ENCODE data around the gene PAGE5.

The PAGE5 gene, protein sequence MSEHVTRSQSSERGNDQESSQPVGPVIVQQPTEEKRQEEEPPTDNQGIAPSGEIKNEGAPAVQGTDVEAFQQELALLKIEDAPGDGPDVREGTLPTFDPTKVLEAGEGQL

DNA sequence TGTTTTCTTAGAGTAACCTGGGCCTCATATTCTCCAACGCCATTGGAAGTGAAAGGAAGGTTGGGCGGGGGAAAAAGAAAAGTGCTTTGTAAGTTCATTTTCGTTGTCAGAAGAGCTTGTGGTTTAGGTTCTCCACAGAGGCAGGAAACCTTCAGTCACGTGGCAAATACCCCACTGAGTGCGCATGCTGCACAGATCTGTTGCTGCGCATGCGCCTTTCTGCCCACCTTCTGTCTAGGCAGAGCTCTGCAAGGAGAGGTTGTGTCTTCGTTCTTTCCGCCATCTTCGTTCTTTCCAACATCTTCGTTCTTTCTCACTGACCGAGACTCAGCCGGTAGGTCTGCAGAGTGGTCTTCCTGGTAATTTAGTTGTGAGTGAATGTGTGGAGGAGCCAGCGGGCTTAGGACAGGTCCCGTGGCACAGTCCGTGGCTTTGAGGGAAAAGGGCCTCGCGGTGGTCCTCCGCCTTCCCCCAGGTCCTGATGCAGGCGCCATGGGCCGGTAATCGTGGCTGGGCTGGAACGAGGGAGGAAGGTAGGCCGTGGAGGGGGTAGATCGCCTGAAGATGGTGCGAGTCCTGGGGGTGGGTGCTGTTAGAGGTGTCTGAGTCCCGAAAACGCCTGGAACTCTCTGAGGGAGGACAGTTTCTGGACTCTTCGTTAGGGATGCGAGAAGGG lies at the start of gene PAGE5:
TSS of gene PAGE5 (plus strand) at position 228 of the 676 bp plus-strand sequence. CDS start 1,037 bp downstream, outside the sequence.
- DNase-seq (ENCODE audit: low read depth), result no peak

DNA sequence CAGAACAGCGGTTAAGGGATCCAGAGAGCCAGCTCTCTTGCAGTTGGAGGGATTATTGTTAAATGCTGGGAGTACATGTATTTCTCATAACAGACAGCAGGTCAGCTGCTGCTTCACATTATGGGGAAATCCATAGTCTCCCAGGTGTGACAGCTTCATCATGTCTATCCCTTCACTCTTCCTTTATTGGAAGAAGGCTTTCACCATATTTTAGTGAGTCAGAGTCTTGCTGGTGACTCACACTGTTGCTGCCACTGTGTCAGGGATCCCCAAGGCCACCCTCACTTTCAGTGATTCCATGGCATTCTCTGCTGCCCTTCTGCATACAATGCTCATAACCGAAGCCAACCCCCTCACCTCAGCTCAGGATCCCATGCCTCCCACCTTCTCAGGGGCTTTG lies 32.9 kb upstream of the PAGE5 start:
- no peak for DNase-seq (ENCODE audit: low read depth)

DNA sequence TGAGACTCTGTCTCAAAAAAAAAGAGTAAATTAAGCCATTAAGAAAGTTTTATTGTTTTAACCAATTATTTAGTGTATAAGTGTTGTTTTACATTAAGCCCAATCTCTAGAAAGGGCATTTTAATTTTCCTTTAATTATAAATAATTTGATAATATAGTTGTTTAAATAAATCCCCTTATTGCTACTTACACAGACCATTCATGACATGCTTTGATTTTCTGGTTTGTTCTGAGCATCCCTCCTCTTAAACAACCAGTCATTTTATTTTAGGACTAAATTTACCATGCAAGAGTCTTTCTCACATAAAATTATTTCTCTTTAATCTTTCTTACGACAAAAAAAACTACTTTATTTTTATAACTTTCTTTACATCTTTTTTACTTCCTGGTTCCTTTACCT lies 23.5 kb upstream of the PAGE5 start:
- no peak for DNase-seq (ENCODE audit: low read depth)

DNA sequence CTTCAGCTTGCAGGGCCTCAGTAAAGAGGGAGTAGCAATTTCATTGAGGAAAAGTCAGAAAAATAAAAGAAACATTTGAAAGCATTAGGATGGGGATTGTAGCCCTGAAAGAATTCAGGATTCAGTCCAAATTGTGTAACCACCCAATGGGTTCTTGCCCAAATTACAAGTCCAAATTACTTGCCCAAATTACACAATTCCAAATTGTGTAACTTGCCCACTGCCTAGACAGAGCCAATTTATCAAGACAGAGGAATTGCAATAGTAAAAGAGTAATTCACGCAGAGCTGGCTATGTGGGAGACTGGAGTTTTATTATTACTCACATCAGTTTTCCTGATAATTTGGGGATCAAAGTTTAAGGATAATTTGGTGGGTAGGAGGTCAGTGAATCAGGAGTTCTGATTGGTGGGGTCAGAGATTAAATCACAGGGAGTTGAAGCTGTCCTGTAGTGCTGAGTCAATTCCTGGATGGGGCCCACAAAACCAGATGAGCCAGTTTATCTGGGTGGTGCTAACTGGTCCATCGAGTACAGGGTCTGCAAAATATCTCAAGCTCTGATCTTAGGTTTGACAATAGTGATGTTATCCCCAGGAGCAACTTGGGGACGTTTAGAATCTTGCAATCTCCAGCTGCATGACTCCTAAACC lies 18.1 kb upstream of the PAGE5 start:
- no peak for DNase-seq (ENCODE audit: low read depth)

DNA sequence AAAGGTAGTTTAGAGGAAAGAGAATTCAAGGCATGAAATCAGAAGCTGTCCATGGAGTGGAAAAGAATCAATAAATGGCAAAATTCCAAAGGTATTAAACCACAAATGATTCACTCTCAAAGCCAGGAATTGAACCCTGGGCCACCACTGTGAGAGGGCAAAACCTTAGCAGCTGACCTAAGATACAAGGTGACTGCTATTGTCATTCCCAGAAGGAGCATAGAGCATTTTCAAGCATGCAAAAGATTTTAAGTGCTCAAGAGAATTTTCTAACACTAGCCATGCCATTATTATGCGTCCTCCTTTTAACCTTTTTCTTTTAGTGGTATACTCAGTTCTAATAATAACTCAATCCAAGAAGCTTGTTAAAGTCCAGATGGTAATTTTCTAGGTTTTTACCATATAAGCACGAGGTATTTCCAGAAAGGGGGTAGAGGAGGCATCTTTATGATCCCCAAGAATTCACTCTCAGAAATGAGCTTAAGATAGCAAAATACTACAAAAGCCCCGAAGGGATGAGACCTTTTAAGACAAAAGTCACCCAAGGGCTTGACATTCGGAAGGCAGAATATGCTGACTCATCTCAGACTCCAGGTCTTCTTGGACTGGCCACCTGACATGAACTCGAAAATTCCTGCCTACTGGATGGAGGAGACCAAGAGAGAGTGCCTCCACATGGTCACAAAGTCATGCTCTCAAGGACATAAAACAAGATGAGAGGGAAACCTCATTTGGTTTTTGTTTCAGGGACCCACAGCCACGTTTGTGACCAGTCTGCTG lies 13.8 kb upstream of the PAGE5 start:
- DNase-seq (ENCODE audit: low read depth), result no peak

DNA sequence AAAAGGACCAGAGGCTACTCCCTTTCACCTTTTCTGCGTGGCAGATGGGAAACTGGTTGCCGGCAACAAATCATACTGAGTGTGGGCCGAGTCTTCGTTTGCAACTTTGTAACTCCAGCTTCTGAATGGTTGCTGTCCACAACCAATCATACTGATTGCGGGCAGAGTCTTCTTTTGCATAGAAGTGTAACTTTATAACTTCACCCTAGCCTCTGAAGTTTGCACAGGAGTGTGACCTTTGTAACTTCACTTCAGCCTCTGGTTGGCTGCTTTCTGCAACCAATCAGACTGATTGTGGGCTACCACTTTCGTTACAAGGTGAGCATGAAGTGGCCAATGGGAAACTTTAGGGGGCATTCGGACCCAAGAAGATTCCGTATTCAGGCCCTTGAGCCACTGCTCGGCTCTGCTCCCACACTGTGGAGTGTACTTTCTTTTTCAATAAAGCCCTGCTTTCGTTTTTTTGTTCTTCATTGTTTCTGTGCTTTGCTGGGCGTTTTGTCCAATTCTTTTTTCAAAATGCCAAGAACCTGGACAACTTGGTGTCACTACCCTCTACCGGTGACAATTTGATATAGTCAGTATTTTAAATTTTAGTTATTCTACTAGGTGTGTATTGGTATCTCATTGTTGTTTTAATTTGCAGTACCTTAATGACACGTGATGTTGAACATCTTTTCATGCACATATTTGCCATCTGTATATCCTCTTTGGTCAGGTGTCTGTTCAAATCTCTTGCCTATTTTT lies 9.0 kb upstream of the PAGE5 start:
- DNase-seq (ENCODE audit: low read depth), result no peak

DNA sequence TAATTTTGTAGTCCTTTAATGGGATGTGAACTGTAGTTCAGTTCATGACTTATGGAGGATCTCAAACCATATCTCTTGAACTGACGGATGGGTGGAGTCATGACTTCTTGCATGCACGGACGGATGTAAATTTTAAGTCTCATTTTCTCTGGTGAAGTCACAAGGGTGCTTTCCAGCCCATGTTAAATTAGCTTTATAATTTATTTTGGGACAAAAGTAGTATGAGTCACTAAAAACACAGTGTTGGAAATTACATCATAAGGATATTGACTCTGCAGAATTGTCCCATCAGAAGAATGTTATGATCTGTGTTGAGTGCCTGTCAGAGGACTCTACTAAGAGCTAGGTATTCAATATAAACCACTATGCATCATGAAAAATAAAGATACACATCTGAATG lies 6.8 kb upstream of the PAGE5 start:
- DNase-seq (ENCODE audit: low read depth), result no peak

DNA sequence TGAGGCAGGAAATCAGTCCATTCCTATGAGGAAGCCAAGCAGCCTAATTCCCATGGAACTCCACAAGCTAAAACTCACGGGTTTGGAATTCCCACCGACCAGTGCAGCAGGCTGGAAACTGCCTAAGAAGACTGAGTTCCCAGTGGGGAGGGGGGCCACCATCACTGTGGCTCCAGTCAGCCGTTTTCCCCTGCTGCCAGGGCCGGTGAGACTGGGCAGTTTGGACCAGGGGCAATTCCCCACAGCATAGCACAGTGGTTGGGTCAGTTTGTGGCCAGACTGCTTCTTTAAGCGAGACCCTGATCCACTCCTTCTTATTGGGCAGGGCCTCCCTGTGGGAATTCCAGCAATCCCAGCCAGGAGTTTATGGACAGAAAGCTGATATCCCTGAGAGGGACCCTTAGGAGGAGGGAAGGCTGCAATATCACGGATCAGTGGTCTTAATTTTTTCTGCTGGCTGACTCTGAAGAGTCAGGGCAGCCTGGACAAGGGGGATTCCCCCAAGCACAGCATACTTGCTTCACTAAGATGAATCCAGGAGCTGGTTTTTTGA lies 20.7 kb downstream of the PAGE5 start:
- DNase-seq (ENCODE audit: low read depth), result no peak

DNA sequence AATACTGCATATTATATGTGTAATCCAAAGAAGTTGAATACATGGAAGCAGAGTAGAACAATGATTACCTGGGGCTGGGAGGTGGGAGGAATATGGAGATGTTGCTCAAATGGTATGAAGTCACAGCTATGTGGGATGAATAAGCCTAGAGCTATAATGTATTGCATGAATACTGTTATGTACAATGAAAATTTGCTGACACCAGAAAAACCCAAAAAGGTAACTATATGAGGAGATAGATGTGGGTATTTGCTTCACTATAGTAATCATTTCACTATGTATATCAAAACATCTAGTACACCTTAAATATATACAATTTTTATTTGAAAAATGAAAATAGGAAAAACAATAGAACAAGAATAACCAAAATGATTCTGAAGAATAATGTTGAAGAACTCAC lies 33.4 kb downstream of the PAGE5 start:
- no peak for DNase-seq (ENCODE audit: low read depth)

DNA sequence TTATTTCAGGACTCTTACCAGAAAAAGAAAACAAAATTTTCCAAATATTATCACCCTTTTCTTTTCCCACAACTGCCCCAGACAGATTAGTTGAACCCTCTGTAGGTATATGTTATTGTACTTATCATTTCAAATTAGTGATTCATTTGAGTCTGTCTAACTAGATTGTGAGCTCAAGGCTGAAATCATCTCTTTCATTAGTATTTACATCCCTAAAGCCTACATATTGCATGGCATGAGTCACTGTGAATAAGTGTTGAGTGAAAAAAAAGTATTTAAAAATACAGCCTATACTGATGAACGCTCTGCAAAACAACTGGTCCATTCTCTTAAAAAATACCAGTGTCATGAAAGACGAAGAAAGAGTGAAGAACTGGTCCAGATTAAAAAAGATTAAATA lies 40.7 kb downstream of the PAGE5 start:
- no peak for DNase-seq (ENCODE audit: low read depth)

DNA sequence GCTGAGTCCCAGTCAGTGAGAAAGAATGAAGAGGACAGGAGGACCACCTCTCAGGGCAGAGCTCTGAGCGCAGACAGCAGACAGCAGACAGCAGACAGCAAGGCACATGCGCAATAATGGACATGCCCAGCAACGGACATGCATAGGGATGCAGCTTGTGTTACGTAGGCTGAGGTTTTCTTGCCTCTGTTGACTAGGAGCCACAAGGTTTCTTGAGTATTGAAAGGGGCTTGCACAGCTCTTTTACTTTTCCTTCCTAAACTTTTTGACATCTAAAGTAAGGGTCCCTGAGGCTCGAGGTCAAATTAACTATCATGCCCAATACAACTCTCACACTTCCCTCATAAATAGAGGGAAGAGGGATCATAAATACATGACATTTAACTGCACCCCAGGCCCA lies 44.7 kb downstream of the PAGE5 start, which contains the start of gene PAGE3:
TSS of gene PAGE3 (minus strand) at position 101 of the 400 bp plus-strand sequence. CDS start 1,013 bp downstream, outside the sequence.
- DNase-seq (ENCODE audit: low read depth), result no peak

All from fibroblast of the conjunctiva (primary cell).